HepG2 (cell line): ENCODE results near the gene ACTN2.

ENCODE experiments used
- ATF3 ChIP-seq: sonication (generic); formaldehyde crosslinking; IDR thresholded peaks from 2 replicates; pipeline ENCODE4 v1.4.0; 2020; ENCODE audit warnings: missing genetic modification reagents
- CTCF ChIP-seq: sonication (generic); formaldehyde crosslinking; IDR thresholded peaks from 2 replicates; pipeline ENCODE4 v1.5.0; 2020; ENCODE audit warnings: mild to moderate bottlenecking, missing genetic modification reagents, moderate library complexity
- EP300 ChIP-seq, 3 experiments: sonication (generic) in 1 of 3; formaldehyde crosslinking in 1 of 3; IDR thresholded peaks; 2 replicates each; pipeline versions ENCODE4 v1.5.1 to v1.6.1; 2011 to 2020; ENCODE audit warnings: low read depth in 2 of 3, low read length in 2 of 3, borderline replicate concordance in 1 of 3, improper control_type of control experiment in 1 of 3, mild to moderate bottlenecking in 1 of 3, missing genetic modification reagents in 1 of 3, moderate library complexity in 1 of 3
- GABPA ChIP-seq, 2 experiments: IDR thresholded peaks; 2 replicates each; pipeline ENCODE4 v1.6.1; 2011 to 2016; ENCODE audit warnings: low read depth in 2 of 2, low read length in 1 of 2, missing biosample characterization in 1 of 2, missing genetic modification characterization in 1 of 2
- MATR3 ChIP-seq: sonication (generic); formaldehyde crosslinking; IDR thresholded peaks from 2 replicates; pipeline ENCODE4 v1.4.0; 2020; ENCODE audit warnings: missing genetic modification reagents
- NCOA5 ChIP-seq: sonication (generic); formaldehyde crosslinking; IDR thresholded peaks from 2 replicates; pipeline ENCODE4 v1.4.0; 2020; ENCODE audit warnings: missing genetic modification reagents
- NR2F6 ChIP-seq, 2 experiments: IDR thresholded peaks; 2 replicates each; pipeline ENCODE4 v1.6.1; 2016; ENCODE audit warnings: antibody characterized with exemption in 1 of 2, mild to moderate bottlenecking in 1 of 2
- ZNF329 ChIP-seq: sonication (generic); formaldehyde crosslinking; IDR thresholded peaks from 2 replicates; pipeline ENCODE4 v1.9.0; 2021; ENCODE audit warnings: low read depth, mild to moderate bottlenecking, missing genetic modification reagents
- ZNF512 ChIP-seq: sonication (generic); formaldehyde crosslinking; IDR thresholded peaks from 2 replicates; pipeline ENCODE4 v1.4.0; 2020; ENCODE audit warnings: mild to moderate bottlenecking, missing genetic modification reagents

- TF ChIP-seq ATF3 (CRISPR knock-in tag) (no peak), ZNF329 (no peak), NR2F6 (IDR thresholded peaks at IDR 0.05) (no peak), NR2F6 (CRISPR knock-in tag; IDR thresholded peaks at IDR 0.05) (no peak), MATR3 (CRISPR knock-in tag) (no peak), CTCF (CRISPR knock-in tag) (no peak), EP300 (IDR thresholded peaks at IDR 0.05; ENCODE audit: low read depth in 2 of 2, low read length in 2 of 2) (no peak), EP300 (CRISPR knock-in tag; IDR thresholded peaks at IDR 0.05; ENCODE audit: borderline replicate concordance) (no peak), GABPA (IDR thresholded peaks at IDR 0.05; ENCODE audit: low read depth, low read length) (no peak), GABPA (CRISPR knock-in tag; IDR thresholded peaks at IDR 0.05; ENCODE audit: low read depth) (no peak), NCOA5 (CRISPR knock-in tag) (no peak), ZNF512 (CRISPR knock-in tag) (no peak)
These were observed 75.3 kb downstream of the ACTN2 start for GRCh38 chr1:236761397-236762132.
